Vagina (tissue), 2 donors: Measurements from ENCODE around the gene STX1A.

ENCODE experiments used
- POLR2A ChIP-seq, 2 donors: fragments of 450-650 bp; IDR thresholded peaks; one replicate each; pipeline ENCODE4 v1.6.1; 2017; ENCODE audit warnings: antibody characterized with exemption in 2 of 2, mild to moderate bottlenecking in 2 of 2, moderate library complexity in 2 of 2
- TF ChIP-seq, protein P1 (sequence below), 3 experiments: fragments of 450-650 bp in 2 of 3; fragments of 200-600 bp in 1 of 3; sonication (generic) in 1 of 3; IDR thresholded peaks; one replicate each; pipeline ENCODE4 v1.5.1; 2017 to 2019; ENCODE audit warnings: antibody characterized with exemption in 3 of 3, mild to moderate bottlenecking in 2 of 3, moderate library complexity in 2 of 3

- TF ChIP-seq, protein P1, sequence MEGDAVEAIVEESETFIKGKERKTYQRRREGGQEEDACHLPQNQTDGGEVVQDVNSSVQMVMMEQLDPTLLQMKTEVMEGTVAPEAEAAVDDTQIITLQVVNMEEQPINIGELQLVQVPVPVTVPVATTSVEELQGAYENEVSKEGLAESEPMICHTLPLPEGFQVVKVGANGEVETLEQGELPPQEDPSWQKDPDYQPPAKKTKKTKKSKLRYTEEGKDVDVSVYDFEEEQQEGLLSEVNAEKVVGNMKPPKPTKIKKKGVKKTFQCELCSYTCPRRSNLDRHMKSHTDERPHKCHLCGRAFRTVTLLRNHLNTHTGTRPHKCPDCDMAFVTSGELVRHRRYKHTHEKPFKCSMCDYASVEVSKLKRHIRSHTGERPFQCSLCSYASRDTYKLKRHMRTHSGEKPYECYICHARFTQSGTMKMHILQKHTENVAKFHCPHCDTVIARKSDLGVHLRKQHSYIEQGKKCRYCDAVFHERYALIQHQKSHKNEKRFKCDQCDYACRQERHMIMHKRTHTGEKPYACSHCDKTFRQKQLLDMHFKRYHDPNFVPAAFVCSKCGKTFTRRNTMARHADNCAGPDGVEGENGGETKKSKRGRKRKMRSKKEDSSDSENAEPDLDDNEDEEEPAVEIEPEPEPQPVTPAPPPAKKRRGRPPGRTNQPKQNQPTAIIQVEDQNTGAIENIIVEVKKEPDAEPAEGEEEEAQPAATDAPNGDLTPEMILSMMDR (IDR thresholded peaks at IDR 0.05), result no peak
- no peak for TF ChIP-seq POLR2A (IDR thresholded peaks at IDR 0.05)
Measured at GRCh38 chr7:73732397-73732796, 12.9 kb upstream of the STX1A start.
